SK-N-SH treated with all-trans-retinoic acid at 6 μM for 48 hours (cell line): ENCODE results near the gene ARHGEF40.

Experiments used
- BACH2 ChIP-seq: fragments of 250-450 bp; sonication (Bioruptor Pico); IDR thresholded peaks from 2 replicates; pipeline ENCODE4 v1.9.0; 2021; ENCODE audit warnings: mild to moderate bottlenecking, borderline replicate concordance
- RARB ChIP-seq: fragments of 250-450 bp; sonication (Bioruptor Pico); IDR thresholded peaks from 2 replicates; pipeline ENCODE4 v1.8.0; 2021; ENCODE audit warnings: mild to moderate bottlenecking, moderate library complexity

GRCh38 chr14:21084396-21084795, 14.3 kb downstream of the ARHGEF40 start:
- TF ChIP-seq RARB, result no peak
- no peak for TF ChIP-seq BACH2 (CRISPR knock-in tag)
